NT2/D1 (cell line): Measurements from ENCODE around the gene CACNA1I.

Source experiments
- DNase-seq: peaks from one replicate; pipeline ENCODE4 v3.0.0-alpha.2; 2011; ENCODE audit warnings: low read depth, low spot score
- H3K27me3 ChIP-seq: 2 replicates; pipeline ENCODE4 v1.6.0; 2011; ENCODE audit warnings: mild to moderate bottlenecking; ENCODE audit not compliant: insufficient read length, insufficient read depth
- H3K36me3 ChIP-seq: 2 replicates; pipeline ENCODE4 v1.6.1; 2011; ENCODE audit warnings: mild to moderate bottlenecking, low read length, mixed read lengths; ENCODE audit not compliant: insufficient read depth, insufficient read length
- H3K4me1 ChIP-seq: 2 replicates; pipeline ENCODE4 v1.5.1; 2011; ENCODE audit not compliant: insufficient read depth, insufficient read length
- H3K4me3 ChIP-seq: 2 replicates; pipeline ENCODE4 v1.5.1; 2011; ENCODE audit warnings: low read depth; ENCODE audit not compliant: insufficient read length
- H3K9ac ChIP-seq: 2 replicates; pipeline ENCODE4 v1.6.0; 2011; ENCODE audit warnings: low read depth; ENCODE audit not compliant: insufficient read length
- H3K9me3 ChIP-seq: 2 replicates; pipeline ENCODE4 v1.5.1; 2011; ENCODE audit warnings: mild to moderate bottlenecking, low read length; ENCODE audit not compliant: insufficient read depth
- SUZ12 ChIP-seq: IDR thresholded peaks from 2 replicates; pipeline ENCODE4 v1.6.1; 2011; ENCODE audit not compliant: insufficient read length, insufficient read depth; ENCODE audit errors: extremely low read depth
- YY1 ChIP-seq: IDR thresholded peaks from 2 replicates; pipeline ENCODE4 v1.6.1; 2011; ENCODE audit not compliant: insufficient read length, insufficient read depth
- ZNF274 ChIP-seq: IDR thresholded peaks from 2 replicates; pipeline ENCODE4 v1.6.1; 2011; ENCODE audit warnings: mild to moderate bottlenecking, low read depth, low read length

The CACNA1I gene

DNA sequence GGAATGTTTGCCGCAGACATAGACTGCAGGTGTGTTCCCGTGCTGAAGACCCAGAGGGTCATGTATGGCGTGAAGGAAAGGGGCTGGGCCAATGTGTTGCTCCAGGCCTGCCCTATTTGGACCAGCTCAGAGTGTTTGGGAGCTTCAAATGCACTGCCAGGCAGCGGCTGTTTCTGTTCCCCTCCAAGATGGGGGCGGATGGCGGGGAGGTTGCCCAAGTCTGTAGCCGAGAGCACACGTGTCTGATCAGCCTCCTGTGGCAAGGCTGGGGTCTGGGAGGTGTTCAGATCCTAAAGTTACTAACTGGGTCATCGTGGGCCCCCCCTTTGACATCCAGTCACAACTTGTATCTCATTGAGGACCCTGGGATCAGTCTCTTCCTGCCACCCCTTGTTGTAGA lies 45.5 kb downstream of the CACNA1I start:
- no peak overlapping the region for H3K4me3 ChIP-seq
- no peak overlapping the region for H3K9ac ChIP-seq
- TF ChIP-seq ZNF274, result no peak
- TF ChIP-seq SUZ12, result no peak
- TF ChIP-seq YY1, result no peak
- DNase-seq, result no peak
- no peaks in the 10 kb centered on the region for H3K27me3 ChIP-seq
- H3K9me3 ChIP-seq, result no peaks in the 10 kb centered on the region; the same call in 1 of the 2 replicates
- peaks cover 6% of the 10 kb centered on the region for H3K4me1 ChIP-seq
- no peaks in the 10 kb centered on the region for H3K36me3 ChIP-seq

- H3K4me1 ChIP-seq, result peaks cover 6% of the 10 kb centered on the region
- no peaks in the 10 kb centered on the region; the same call in 1 of the 2 replicates for H3K9me3 ChIP-seq
Measured at GRCh38 chr22:39616781-39617180, 46.2 kb downstream of the CACNA1I start.

DNA sequence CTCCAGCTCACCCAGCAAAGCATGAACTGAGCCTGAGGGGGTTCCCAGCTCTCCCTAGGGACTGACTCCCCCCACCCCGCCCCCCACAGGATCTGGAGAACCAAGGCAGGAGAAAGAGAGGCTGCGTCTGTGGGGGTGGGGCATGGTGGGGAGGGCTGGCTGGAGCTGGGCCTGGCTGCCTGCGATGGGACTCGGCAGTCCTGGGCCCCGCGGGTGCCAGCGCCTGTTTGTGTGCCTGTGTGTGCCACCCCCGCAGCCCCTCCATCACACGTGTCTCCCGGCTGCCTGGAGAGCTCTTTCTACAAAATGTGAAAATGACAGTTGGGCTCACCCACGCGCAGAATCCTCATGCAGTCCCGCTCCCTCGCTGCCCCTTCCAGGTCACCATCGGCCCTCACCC lies 46.8 kb downstream of the CACNA1I start:
- TF ChIP-seq ZNF274, result no peak
- no peak for DNase-seq
- no peaks in the 10 kb centered on the region for H3K27me3 ChIP-seq
- H3K9me3 ChIP-seq, result no peaks in the 10 kb centered on the region
- H3K9ac ChIP-seq, result no peak overlapping the region
- H3K36me3 ChIP-seq, result no peaks in the 10 kb centered on the region
- peaks cover 6% of the 10 kb centered on the region for H3K4me1 ChIP-seq
- no peak overlapping the region for H3K4me3 ChIP-seq

More at GRCh38 chr22:39616781-39617180, 46.2 kb downstream of the CACNA1I start:
- H3K36me3 ChIP-seq, result no peaks in the 10 kb centered on the region
- H3K4me3 ChIP-seq, result no peak overlapping the region
- no peak overlapping the region for H3K9ac ChIP-seq
- no peak for DNase-seq
- TF ChIP-seq SUZ12, result no peak
- no peak for TF ChIP-seq YY1
- TF ChIP-seq ZNF274, result no peak
- no peaks in the 10 kb centered on the region for H3K27me3 ChIP-seq

DNA sequence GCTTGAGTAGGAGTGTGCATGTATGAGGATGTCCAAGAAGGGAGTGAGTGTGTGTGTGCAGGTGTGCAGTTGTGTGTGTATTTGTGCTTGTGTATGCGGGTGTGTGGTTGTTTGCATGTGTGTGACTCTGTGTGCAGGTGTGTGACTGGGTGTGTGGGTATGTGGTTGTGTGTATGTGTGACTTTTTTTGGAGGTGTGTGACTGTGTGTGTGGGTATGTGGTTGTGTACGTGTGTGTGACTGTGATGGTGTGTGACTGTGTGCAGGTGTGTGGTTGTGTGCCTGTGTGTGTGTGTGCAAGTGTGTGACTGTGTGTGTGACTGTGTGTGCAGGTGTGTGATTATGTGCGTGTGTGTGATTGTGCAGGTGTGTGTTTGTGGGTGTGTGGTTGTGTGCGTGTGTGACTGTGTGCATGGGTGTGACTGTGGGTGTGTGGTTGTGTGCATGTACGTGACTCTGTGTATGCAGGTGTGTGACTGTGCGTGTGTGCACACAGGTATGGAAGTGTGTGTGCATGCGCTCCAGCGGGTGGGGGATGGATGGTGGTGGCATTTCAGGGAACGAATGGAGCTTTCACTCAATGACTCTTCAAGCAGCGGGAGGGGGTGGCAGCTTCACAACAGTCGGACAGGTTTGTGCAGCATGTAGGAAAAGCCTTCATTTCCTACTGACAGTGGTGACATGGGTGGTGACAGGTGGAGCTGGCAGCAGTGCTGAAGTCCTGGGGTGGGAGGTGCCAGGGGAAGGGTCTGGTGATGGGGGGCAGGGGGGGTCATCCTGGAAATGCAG lies 47.6 kb downstream of the CACNA1I start:
- Histone ChIP-seq H3K4me1 (peaks cover 6% of the 10 kb centered on the region), H3K4me3 (no peak overlapping the region)
- TF ChIP-seq ZNF274 (no peak), SUZ12 (no peak), YY1 (no peak)

GRCh38 chr22:39618996-39619530 lies 48.5 kb downstream of the CACNA1I start:
- Histone ChIP-seq H3K9ac (no peak overlapping the region), H3K27me3 (no peaks in the 10 kb centered on the region), H3K9me3 (no peaks in the 10 kb centered on the region), H3K36me3 (no peaks in the 10 kb centered on the region), H3K4me1 (peaks cover 8% of the 10 kb centered on the region), H3K4me3 (no peak overlapping the region)
- TF ChIP-seq ZNF274 (no peak), YY1 (no peak), SUZ12 (no peak)
- no peak for DNase-seq

More for the DNA sequence above, 47.6 kb downstream of the CACNA1I start:
- Histone ChIP-seq H3K27me3 (no peaks in the 10 kb centered on the region), H3K36me3 (no peaks in the 10 kb centered on the region), H3K9me3 (no peaks in the 10 kb centered on the region), H3K9ac (no peak overlapping the region)
- no peak for DNase-seq

- TF ChIP-seq YY1, result no peak
- no peak for TF ChIP-seq ZNF274
- no peak for TF ChIP-seq SUZ12
- Histone ChIP-seq H3K4me3 (no peak overlapping the region), H3K4me1 (peaks cover 15% of the 10 kb centered on the region), H3K36me3 (no peaks in the 10 kb centered on the region), H3K27me3 (no peaks in the 10 kb centered on the region), H3K9me3 (no peaks in the 10 kb centered on the region), H3K9ac (no peak overlapping the region)
- DNase-seq, result no peak
Measured at GRCh38 chr22:39620924-39621690, 50.6 kb downstream of the CACNA1I start.

GRCh38 chr22:39621826-39622225 lies 51.3 kb downstream of the CACNA1I start:
- H3K4me1 ChIP-seq, result peaks cover 17% of the 10 kb centered on the region
- no peak overlapping the region for H3K4me3 ChIP-seq
- no peaks in the 10 kb centered on the region for H3K9me3 ChIP-seq
- no peak for DNase-seq
- H3K27me3 ChIP-seq, result no peaks in the 10 kb centered on the region
- no peaks in the 10 kb centered on the region for H3K36me3 ChIP-seq
- H3K9ac ChIP-seq, result no peak overlapping the region
- TF ChIP-seq SUZ12 (no peak), YY1 (no peak), ZNF274 (no peak)
